GM12801 (cell line): ENCODE results near the gene RASGRF1.

ENCODE experiments used
- CTCF ChIP-seq: IDR thresholded peaks from one replicate; pipeline ENCODE4 v1.5.1; 2011; ENCODE audit warnings: control low read depth; ENCODE audit not compliant: insufficient read length; ENCODE audit errors: extremely low read depth

RASGRF1 gene

GRCh38 chr15:78981532-78982313 lies 108.9 kb downstream of the RASGRF1 start:
- no peak for TF ChIP-seq CTCF

- TF ChIP-seq CTCF = no peak
Observed at GRCh38 chr15:78979456-78980320, 110.9 kb downstream of the RASGRF1 start.

GRCh38 chr15:78978601-78979179 lies 111.9 kb downstream of the RASGRF1 start:
- TF ChIP-seq CTCF = no peak

- TF ChIP-seq CTCF = no peak
Observed at GRCh38 chr15:78977591-78978347, 112.8 kb downstream of the RASGRF1 start.

GRCh38 chr15:78977091-78977571 lies 113.4 kb downstream of the RASGRF1 start:
- TF ChIP-seq CTCF = no peak

- TF ChIP-seq CTCF = no peak
Observed at GRCh38 chr15:78976691-78977090, 113.9 kb downstream of the RASGRF1 start.
